ENCODE data around the gene CCNH. TPM values are rescaled to one million over a fixed set of nuclear protein-coding genes. Genes with fewer than 3 reads are reported as not detected.

Gene CCNH
- total RNA-seq, 1 experiment from 2014 or later: 63.2 TPM

DNA sequence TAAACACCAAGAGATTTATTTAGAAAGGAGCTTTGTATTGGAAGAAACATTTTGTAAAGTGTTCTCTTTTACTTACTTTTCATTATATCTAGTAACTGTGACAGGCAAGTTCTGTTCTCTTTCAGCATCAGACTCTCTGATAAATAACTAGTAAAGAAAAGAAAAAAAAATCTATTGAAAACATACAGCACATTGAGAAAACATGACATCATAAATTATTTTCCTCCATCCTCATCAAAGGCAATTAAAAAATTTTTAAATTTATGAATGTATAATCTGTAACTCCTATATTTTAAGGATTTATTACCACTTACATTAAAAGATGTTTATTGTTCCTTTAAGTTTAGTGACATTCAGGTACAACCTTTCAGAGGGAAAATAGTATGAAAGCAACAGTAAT, 11.1 kb downstream of the CCNH start (continued):
- TF ChIP-seq YY1 (IDR thresholded peaks at IDR 0.05; ENCODE audit: extremely low read depth, insufficient replicate concordance, low read depth, low read length) (no peak), SIN3A (IDR thresholded peaks at IDR 0.05; ENCODE audit: low read depth) (no peak)

DNA sequence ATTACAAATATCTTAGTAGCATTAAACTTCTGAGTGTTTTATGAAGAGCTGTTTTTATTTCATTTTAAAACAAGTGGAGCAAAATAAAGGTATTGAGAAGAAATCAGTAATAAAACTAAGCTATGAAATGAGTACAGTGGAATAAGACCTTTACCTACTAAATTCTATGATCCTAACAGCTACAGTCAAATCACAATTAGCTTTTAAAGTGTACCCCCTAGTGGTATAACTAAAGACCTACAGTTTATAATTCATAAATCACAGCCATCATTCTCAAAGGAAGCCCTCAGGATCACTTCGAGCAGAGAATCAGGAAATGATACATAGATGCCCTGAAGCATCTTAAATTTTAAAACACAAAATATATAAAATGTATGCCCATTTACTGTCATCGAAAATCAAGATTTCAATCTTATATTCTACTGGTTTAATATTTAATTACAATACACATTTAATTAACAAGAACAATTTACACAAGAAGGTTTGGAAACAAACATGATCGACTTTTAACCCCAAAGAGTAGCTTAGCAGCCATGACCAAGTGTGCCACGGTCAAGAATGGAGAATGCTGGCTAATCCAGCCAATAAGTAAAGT, 12.3 kb downstream of the CCNH start:
- H3K9me3 ChIP-seq (ENCODE audit: control insufficient read depth in 1 of 2, insufficient read depth in 1 of 2, low read depth in 1 of 2, low read length in 2 of 2): no peaks in the 10 kb centered on the region
- H2AFZ ChIP-seq (ENCODE audit: low read depth, low read length, poor library complexity, severe bottlenecking): no peak overlapping the region
- BruUV-seq (replicated peaks): no TSS peak
- intact Hi-C loops (cut with micrococcal nuclease): loop anchor here (1.0 to 2.0 kb wide), 2 partner anchors 330 to 352 kb away; no protein-coding TSS in a partner anchor
- H3K9me2 ChIP-seq (ENCODE audit: insufficient read depth): no peaks in the 10 kb centered on the region
- POLR2A ChIA-PET: interaction anchor here (2.0 kb wide), 1 partner anchor 11 kb away, joined by 4 read pairs; no protein-coding TSS in a partner anchor
- DNase-seq (ENCODE audit: low read depth, low spot score) (peak; percentile 10), ATAC-seq (peak; percentile 73)
- H3K36me3 ChIP-seq (ENCODE audit: control insufficient read depth in 1 of 2, insufficient read depth in 2 of 2, low read length in 2 of 2): peaks cover 70 to 76% of the 10 kb centered on the region in 2 experiments
- H3K27ac ChIP-seq (ENCODE audit: low read depth, low read length): no peak overlapping the region
- TF ChIP-seq, protein P1, sequence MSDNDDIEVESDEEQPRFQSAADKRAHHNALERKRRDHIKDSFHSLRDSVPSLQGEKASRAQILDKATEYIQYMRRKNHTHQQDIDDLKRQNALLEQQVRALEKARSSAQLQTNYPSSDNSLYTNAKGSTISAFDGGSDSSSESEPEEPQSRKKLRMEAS (IDR thresholded peaks at IDR 0.05): no peak
- TF ChIP-seq, protein P2, sequence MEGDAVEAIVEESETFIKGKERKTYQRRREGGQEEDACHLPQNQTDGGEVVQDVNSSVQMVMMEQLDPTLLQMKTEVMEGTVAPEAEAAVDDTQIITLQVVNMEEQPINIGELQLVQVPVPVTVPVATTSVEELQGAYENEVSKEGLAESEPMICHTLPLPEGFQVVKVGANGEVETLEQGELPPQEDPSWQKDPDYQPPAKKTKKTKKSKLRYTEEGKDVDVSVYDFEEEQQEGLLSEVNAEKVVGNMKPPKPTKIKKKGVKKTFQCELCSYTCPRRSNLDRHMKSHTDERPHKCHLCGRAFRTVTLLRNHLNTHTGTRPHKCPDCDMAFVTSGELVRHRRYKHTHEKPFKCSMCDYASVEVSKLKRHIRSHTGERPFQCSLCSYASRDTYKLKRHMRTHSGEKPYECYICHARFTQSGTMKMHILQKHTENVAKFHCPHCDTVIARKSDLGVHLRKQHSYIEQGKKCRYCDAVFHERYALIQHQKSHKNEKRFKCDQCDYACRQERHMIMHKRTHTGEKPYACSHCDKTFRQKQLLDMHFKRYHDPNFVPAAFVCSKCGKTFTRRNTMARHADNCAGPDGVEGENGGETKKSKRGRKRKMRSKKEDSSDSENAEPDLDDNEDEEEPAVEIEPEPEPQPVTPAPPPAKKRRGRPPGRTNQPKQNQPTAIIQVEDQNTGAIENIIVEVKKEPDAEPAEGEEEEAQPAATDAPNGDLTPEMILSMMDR (IDR thresholded peaks at IDR 0.05 in 2 of 3, conservative IDR thresholded peaks at IDR 0.05 in 1 of 3; ENCODE audit: borderline replicate concordance in 1 of 3, insufficient read depth in 1 of 3, low read depth in 2 of 3, low read length in 2 of 3): peak; percentile 44 to 68 (median 53); a peak in 5 of 6 replicates
- TF ChIP-seq RAD21 (IDR thresholded peaks at IDR 0.05; ENCODE audit: low read depth): peak; percentile 72
- no peak overlapping the region for H3K4me2 ChIP-seq (ENCODE audit: low read length)
- no peaks in the 10 kb centered on the region; the same call in 1 of the 2 replicates for H4K20me1 ChIP-seq (ENCODE audit: insufficient read depth)
- CTCF ChIA-PET: interaction anchor here (0.6 to 2.8 kb wide), 13 partner anchors 9 to 1324 kb away, joined by 3 to 29 read pairs (median 4); partner anchors contain the start of gene CCNH
- no peaks in the 10 kb centered on the region for H3K4me1 ChIP-seq (ENCODE audit: control insufficient read depth in 1 of 2, insufficient read depth in 2 of 2, low read length in 2 of 2)
- RAD21 ChIA-PET (ENCODE audit: low non-redundant PET in 1 of 2, low total read pairs in 2 of 2, uncharacterized antibody in 2 of 2, unreplicated experiment in 2 of 2): interaction anchor here (0.7 to 0.8 kb wide), 3 partner anchors 330 to 387 kb away, joined by 3 to 5 read pairs (median 3); no protein-coding TSS in a partner anchor
- no peak overlapping the region for H3K9ac ChIP-seq (ENCODE audit: low read length)
- peaks cover 72% of the 10 kb centered on the region for H3K79me2 ChIP-seq (ENCODE audit: insufficient read depth, low read length)
- H3K4me3 ChIP-seq (replicated peaks in 1 of 2; ENCODE audit: low read depth in 1 of 2, low read length in 2 of 2): no peak overlapping the region
- no peaks in the 10 kb centered on the region for H3K27me3 ChIP-seq (ENCODE audit: insufficient read depth, low read length)

Measured in HCT116 (cell line).